ENCODE data around the gene ATG7. TPM values are rescaled to one million over a fixed set of nuclear protein-coding genes. Genes with fewer than 3 reads are reported as not detected.

Gene ATG7
- total RNA-seq, 4 donors from 2014 or later, result 54.8 to 126 (median 100) TPM

DNA sequence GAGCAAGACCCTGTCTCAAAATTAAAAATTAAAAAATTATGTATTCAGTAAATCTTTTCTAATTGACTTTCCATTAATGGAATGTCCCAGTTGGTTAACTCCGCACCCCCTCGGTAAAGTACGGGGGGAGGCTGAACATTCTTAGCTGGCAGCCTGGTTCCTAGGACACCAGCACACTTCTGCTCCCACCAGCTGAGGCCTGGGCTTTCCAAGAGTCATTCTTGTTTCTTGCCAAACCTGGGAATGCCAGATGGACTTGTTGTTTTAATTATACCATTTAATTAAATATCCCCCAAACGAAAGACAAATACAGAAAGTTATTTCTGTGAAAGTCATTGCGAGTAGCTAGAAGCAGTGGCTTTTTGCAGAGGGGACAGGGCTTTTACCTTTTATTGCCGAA lies 192.2 kb downstream of the ATG7 start:
- H3K4me3 ChIP-seq, result no peak overlapping the region
- peaks cover 13 to 14% of the 10 kb centered on the region in 2 donors for H3K4me1 ChIP-seq
- H3K27me3 ChIP-seq, result no peaks in the 10 kb centered on the region
- peak overlapping the region; percentile 86 to 98 for H3K27ac ChIP-seq
- no peaks in the 10 kb centered on the region for H3K36me3 ChIP-seq
- no peak for DNase-seq
- intact Hi-C loops (cut with DNase I; ENCODE audit: low total_unique reads), result no loop called here
- no peaks in the 10 kb centered on the region for H3K9me3 ChIP-seq
- no peak for TF ChIP-seq POLR2A (IDR thresholded peaks at IDR 0.05)

DNA sequence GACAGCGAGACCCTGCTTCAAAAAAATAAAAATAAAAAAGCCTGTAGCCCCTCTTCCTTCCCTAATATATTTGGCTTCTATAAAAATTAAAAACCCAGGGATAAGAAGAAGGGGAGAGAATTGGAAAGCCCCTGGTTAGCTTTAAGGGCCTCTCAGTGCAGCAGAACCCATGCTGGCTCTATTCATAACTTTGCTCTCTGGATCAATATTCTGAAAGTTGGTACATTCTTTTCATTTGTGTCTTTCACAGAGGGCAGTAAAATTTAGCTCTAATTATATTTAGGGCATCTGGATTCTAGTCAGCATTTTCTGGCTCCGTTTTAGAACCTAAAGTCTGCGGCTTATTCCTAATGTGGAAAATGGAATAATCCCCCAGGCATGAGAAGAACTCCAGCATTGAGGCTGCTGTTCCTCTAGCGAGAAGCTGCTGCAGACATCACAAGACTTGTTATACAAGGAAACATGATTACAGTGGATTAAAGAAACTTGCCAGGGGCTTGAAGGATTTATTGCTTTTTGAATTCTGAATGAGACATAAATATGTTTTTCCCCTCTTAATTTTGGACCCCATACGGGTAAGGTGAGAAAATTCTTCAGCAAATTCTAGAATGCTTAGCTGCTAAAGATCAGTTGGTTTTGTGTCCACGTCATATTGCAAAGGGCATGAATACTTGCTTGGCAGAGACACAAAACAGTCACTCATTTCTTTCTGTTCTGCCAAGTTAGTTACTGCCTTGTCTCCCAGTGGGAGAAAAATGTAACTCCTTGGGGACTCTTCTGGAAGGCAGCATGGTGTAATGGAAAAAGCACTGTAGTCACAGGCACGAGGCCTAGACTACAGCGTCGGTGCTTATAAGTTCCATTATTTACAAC lies 193.8 kb downstream of the ATG7 start:
- Histone ChIP-seq H3K4me3 (no peak overlapping the region), H3K4me1 (peaks cover 13 to 14% of the 10 kb centered on the region in 2 donors), H3K36me3 (no peaks in the 10 kb centered on the region), H3K27ac (peak overlapping the region; percentile 86 to 98), H3K9me3 (no peaks in the 10 kb centered on the region), H3K27me3 (no peaks in the 10 kb centered on the region)
- DNase-seq, result peak; percentile 62 to 72
- TF ChIP-seq POLR2A (IDR thresholded peaks at IDR 0.05), result no peak
- TF ChIP-seq, protein P1, sequence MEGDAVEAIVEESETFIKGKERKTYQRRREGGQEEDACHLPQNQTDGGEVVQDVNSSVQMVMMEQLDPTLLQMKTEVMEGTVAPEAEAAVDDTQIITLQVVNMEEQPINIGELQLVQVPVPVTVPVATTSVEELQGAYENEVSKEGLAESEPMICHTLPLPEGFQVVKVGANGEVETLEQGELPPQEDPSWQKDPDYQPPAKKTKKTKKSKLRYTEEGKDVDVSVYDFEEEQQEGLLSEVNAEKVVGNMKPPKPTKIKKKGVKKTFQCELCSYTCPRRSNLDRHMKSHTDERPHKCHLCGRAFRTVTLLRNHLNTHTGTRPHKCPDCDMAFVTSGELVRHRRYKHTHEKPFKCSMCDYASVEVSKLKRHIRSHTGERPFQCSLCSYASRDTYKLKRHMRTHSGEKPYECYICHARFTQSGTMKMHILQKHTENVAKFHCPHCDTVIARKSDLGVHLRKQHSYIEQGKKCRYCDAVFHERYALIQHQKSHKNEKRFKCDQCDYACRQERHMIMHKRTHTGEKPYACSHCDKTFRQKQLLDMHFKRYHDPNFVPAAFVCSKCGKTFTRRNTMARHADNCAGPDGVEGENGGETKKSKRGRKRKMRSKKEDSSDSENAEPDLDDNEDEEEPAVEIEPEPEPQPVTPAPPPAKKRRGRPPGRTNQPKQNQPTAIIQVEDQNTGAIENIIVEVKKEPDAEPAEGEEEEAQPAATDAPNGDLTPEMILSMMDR (IDR thresholded peaks at IDR 0.05), result no peak
- intact Hi-C loops (cut with DNase I; ENCODE audit: low total_unique reads), result no loop called here

DNA sequence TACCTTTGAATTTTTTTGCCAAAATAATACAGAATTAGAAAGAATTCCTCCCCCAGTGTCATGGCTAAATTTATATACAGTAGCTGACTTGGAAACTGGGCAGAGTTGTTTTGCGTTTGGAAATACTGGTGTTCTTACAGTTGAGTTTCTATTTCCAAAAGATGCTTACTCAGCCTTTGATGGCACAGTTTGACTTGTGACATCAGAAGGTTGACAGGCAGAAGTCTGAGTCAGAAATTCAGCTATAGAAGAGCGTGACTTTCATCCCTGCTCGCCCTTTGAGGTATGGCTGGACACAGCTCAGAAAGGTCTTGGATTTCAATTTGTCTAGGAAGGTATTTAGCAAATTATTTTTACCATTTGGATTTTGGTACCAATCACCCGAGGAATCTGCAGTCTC lies 195.7 kb downstream of the ATG7 start:
- Histone ChIP-seq H3K27ac (peak overlapping the region; percentile 86 to 98), H3K9me3 (no peaks in the 10 kb centered on the region), H3K4me3 (no peak overlapping the region), H3K36me3 (no peaks in the 10 kb centered on the region), H3K27me3 (no peaks in the 10 kb centered on the region), H3K4me1 (peaks cover 13 to 14% of the 10 kb centered on the region in 2 donors)
- TF ChIP-seq, protein P1 (IDR thresholded peaks at IDR 0.05), result no peak
- intact Hi-C loops (cut with DNase I; ENCODE audit: low total_unique reads), result no loop called here
- DNase-seq, result no peak

DNA sequence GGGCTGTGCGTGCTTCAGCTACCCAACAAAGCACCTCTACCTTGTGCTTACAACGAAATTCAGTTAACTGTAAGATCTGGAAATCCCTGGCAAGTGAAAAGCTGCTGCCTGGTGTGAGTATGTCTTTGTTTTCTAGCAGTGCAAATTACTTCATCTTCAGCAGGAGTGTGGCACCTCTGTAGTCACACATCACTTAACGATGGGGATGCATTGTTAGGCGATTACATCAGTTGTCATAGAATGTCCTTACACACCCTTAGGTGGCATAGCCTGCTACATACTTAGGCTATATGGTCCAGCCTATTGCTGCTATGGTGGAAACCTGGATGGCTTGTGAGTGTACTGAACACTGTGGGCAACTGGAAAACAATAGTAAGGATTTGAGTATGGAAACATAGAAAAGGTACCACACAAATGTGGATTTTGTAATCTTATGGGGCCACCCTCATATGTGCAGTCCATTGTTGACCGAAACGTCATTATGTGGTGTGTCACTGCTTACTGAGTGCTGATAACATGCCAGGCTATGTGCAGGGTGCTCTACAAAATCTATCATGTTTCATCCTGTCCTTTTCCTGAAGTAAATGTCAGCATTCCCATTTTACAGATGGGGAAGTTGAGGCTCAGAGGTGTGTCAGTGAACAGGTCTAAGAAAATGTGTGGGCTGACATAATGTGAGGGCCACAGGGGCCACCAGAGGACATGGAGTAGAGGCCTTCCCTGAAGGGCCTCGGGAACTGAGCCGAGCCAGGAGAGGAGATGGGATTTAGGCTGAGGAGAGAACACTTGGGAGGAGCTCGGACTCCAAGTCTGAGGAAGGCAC lies 198.0 kb downstream of the ATG7 start:
- H3K4me3 ChIP-seq, result no peak overlapping the region
- intact Hi-C loops (cut with DNase I; ENCODE audit: low total_unique reads), result no loop called here
- no peak for DNase-seq
- H3K27ac ChIP-seq, result no peak overlapping the region
- H3K27me3 ChIP-seq, result no peaks in the 10 kb centered on the region
- no peaks in the 10 kb centered on the region for H3K9me3 ChIP-seq
- H3K36me3 ChIP-seq, result no peaks in the 10 kb centered on the region
- H3K4me1 ChIP-seq, result peaks cover 6 to 8% of the 10 kb centered on the region in 2 donors
- no peak for TF ChIP-seq POLR2A (IDR thresholded peaks at IDR 0.05)
- TF ChIP-seq, protein P1 (IDR thresholded peaks at IDR 0.05), result no peak

DNA sequence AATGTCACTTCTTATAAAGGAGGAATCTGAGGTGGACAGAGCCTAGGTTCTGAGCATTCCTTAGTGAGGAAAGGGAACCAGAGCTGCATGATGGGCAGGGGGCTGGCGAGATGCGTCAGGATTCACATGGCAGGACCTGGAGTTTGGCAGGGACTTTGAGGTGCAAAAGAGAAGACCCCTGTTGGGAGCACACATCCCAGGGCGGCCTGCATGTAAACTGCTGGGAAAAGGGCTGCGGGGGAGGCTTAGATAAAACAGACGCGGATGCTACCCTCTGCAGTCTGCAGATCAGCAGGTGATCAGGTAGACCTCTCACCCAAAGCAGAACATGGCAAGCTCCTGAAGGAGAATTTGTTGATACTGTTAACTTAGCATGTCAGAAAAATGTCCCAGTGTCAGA lies 203.1 kb downstream of the ATG7 start:
- Histone ChIP-seq H3K4me1 (peaks cover 6 to 23% of the 10 kb centered on the region in 2 donors), H3K27me3 (no peaks in the 10 kb centered on the region), H3K27ac (no peak overlapping the region), H3K36me3 (no peaks in the 10 kb centered on the region), H3K4me3 (no peak overlapping the region), H3K9me3 (no peaks in the 10 kb centered on the region)
- TF ChIP-seq, protein P1 (IDR thresholded peaks at IDR 0.05), result no peak
- no peak for TF ChIP-seq POLR2A (IDR thresholded peaks at IDR 0.05)
- no peak for DNase-seq
- intact Hi-C loops (cut with DNase I; ENCODE audit: low total_unique reads), result no loop called here

Measured in uterus (tissue), 4 donors.